Upper lobe of left lung (tissue), 4 donors: ENCODE measurements around the gene PRKD2.

Experiments
- POLR2A ChIP-seq, 4 donors: fragments of 450-650 bp; IDR thresholded peaks; one replicate each; pipeline ENCODE4 v1.5.1; 2016 to 2017; ENCODE audit warnings: antibody characterized with exemption in 4 of 4, mild to moderate bottlenecking in 2 of 4
- TF ChIP-seq, protein P1 (sequence below), 6 experiments: fragments of 450-650 bp in 4 of 6; fragments of 200-600 bp in 2 of 6; sonication (generic) in 2 of 6; IDR thresholded peaks; one replicate each; pipeline ENCODE4 v1.5.1; 2016 to 2019; ENCODE audit warnings: antibody characterized with exemption in 6 of 6

DNA sequence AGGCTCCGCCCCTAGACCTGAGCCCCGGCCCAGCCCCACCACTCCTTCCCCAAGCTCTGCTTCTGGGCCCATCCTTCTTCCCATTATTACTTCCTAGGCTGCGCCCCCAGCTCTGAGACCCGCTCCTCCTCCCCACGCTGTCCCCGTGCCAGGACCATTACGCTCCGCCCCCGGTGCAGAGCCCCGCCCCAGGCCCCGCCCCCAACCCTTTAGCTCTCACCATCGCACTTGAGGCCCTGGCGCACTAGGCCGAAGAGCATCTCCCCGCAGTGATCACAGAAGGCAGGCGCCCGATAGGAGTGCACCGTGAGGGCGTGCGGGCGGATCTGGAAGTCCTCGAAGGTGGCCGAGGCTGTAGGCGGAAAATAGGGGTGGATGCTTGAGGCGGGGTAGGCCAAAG is 6.2 kb downstream of the PRKD2 start:
- TF ChIP-seq, protein P1, sequence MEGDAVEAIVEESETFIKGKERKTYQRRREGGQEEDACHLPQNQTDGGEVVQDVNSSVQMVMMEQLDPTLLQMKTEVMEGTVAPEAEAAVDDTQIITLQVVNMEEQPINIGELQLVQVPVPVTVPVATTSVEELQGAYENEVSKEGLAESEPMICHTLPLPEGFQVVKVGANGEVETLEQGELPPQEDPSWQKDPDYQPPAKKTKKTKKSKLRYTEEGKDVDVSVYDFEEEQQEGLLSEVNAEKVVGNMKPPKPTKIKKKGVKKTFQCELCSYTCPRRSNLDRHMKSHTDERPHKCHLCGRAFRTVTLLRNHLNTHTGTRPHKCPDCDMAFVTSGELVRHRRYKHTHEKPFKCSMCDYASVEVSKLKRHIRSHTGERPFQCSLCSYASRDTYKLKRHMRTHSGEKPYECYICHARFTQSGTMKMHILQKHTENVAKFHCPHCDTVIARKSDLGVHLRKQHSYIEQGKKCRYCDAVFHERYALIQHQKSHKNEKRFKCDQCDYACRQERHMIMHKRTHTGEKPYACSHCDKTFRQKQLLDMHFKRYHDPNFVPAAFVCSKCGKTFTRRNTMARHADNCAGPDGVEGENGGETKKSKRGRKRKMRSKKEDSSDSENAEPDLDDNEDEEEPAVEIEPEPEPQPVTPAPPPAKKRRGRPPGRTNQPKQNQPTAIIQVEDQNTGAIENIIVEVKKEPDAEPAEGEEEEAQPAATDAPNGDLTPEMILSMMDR (IDR thresholded peaks at IDR 0.05), result no peak
- TF ChIP-seq POLR2A (IDR thresholded peaks at IDR 0.05), result no peak
